Epithelial cell of esophagus (primary cell): Measurements from ENCODE around the gene USP34.
"Not testable (repeated sequence)": the region's sequence is repeated elsewhere in the genome, so short reads cannot be mapped to it uniquely, and the experiment has no call there.

ENCODE experiments used
- DNase-seq: peaks from one replicate; pipeline ENCODE4 v3.0.0; 2010; ENCODE audit warnings: low read depth
- H3K4me3 ChIP-seq: 2 replicates; pipeline ENCODE4 v1.5.1; 2011; ENCODE audit warnings: mild to moderate bottlenecking, low read length, control low read depth
- TF ChIP-seq, protein P1 (sequence below): IDR thresholded peaks from 2 replicates; pipeline ENCODE4 v1.5.1; 2011; ENCODE audit warnings: low read depth, mild to moderate bottlenecking, low read length, control low read depth, inconsistent platforms; ENCODE audit not compliant: insufficient read depth; ENCODE audit errors: missing control alignments

Gene USP34

GRCh38 chr2:61176755-61177726, 293.8 kb downstream of the USP34 start:
- peak; percentile 91 for DNase-seq
- TF ChIP-seq, protein P1, sequence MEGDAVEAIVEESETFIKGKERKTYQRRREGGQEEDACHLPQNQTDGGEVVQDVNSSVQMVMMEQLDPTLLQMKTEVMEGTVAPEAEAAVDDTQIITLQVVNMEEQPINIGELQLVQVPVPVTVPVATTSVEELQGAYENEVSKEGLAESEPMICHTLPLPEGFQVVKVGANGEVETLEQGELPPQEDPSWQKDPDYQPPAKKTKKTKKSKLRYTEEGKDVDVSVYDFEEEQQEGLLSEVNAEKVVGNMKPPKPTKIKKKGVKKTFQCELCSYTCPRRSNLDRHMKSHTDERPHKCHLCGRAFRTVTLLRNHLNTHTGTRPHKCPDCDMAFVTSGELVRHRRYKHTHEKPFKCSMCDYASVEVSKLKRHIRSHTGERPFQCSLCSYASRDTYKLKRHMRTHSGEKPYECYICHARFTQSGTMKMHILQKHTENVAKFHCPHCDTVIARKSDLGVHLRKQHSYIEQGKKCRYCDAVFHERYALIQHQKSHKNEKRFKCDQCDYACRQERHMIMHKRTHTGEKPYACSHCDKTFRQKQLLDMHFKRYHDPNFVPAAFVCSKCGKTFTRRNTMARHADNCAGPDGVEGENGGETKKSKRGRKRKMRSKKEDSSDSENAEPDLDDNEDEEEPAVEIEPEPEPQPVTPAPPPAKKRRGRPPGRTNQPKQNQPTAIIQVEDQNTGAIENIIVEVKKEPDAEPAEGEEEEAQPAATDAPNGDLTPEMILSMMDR = no peak
- peak overlapping the region; percentile 74 for H3K4me3 ChIP-seq

- no peak overlapping the region for H3K4me3 ChIP-seq
- no peak for DNase-seq
- TF ChIP-seq, protein P1 = no peak
These were observed 295.9 kb downstream of the USP34 start for GRCh38 chr2:61175036-61175435.

DNA sequence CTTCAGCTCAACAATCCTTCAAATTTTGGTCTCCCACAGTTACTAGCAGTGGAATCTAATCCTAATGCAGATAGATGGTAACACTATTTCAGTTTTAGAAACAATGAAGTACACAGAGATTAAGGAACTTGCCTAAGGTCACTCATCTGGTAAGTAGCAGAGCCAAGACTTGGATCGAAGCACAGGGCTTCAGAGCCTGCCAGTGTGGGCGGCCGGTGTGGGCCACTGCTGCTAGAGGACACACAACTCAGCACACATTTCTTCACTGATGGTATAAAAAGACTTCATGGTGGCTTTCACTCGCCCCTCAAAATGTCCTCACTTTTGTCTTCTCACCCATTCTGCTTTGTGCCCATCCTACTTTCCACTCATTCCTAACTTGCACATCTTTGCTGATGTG, 297.8 kb downstream of the USP34 start:
- TF ChIP-seq, protein P1 = no peak
- H3K4me3 ChIP-seq = no peak overlapping the region
- DNase-seq = no peak

DNA sequence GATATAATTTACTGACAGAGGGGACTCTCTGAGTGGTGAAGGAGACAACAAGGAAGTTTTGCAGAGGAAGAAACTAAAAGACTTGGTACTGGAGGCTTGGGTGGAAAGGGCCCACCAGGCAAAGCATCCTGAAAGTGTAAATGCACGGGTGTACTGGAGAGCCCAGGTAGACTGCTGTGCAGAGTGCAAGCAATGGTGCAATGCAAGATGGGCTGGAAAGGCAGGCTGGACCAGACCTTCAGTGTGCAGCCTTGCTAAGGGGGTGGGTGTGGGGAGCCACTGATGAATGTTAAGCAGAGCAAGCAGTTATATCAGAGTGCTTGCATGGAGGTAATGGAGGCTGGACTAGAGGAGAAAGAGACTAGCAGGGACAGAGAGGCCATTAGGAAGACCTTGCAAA, 298.2 kb downstream of the USP34 start:
- no peak overlapping the region for H3K4me3 ChIP-seq
- TF ChIP-seq, protein P1 = no peak
- DNase-seq = peak; percentile 51

GRCh38 chr2:61167579-61167978, 303.3 kb downstream of the USP34 start:
- DNase-seq = no peak
- TF ChIP-seq, protein P1 = no peak
- H3K4me3 ChIP-seq = no peak overlapping the region

- no peak for DNase-seq
- TF ChIP-seq, protein P1 = no peak
- no peak overlapping the region for H3K4me3 ChIP-seq
These were observed 304.9 kb downstream of the USP34 start for GRCh38 chr2:61165946-61166345.

- DNase-seq, H3K4me3 ChIP-seq: not testable (repeated sequence)
These were observed 305.8 kb downstream of the USP34 start for GRCh38 chr2:61165082-61165481.
